T-helper 1 cell treated with Interleukin-12 subunit alpha and Interleukin-12 subunit beta and Interleukin-4 antibody, amounts not matched to agents 30 μg/mL and 1 μg/mL, for 36 hours (primary cell): Measurements from ENCODE around the gene ATP2A1.

Experiments used
- H3K27ac Mint-ChIP-seq: one replicate; pipeline ENCODE4 v1.8.0; 2021; ENCODE audit warnings: mild to moderate bottlenecking, mixed read lengths
- H3K27me3 Mint-ChIP-seq: one replicate; pipeline ENCODE4 v1.8.0; 2021; ENCODE audit warnings: low read depth, mixed read lengths
- H3K36me3 Mint-ChIP-seq: one replicate; pipeline ENCODE4 v1.8.0; 2021; ENCODE audit warnings: low read depth, mixed read lengths
- H3K4me1 Mint-ChIP-seq: one replicate; pipeline ENCODE4 v1.8.0; 2021; ENCODE audit warnings: low read depth, mixed read lengths
- H3K4me3 Mint-ChIP-seq: one replicate; pipeline ENCODE4 v1.8.0; 2021; ENCODE audit warnings: mild to moderate bottlenecking, moderate library complexity, mixed read lengths
- H3K9me3 Mint-ChIP-seq: one replicate; pipeline ENCODE4 v1.8.0; 2021; ENCODE audit warnings: mixed read lengths

Gene ATP2A1

GRCh38 chr16:28878083-28878926 lies at the start of gene ATP2A1:
Gene ATP2A1 (plus strand): TSS chr16:28878488. CDS start chr16:28878672, 184 bp downstream.
- no peaks in the 10 kb centered on the region for H3K36me3 Mint-ChIP-seq
- H3K27me3 Mint-ChIP-seq = peaks cover 6% of the 10 kb centered on the region
- H3K4me1 Mint-ChIP-seq = peaks cover 14% of the 10 kb centered on the region
- peak within 1 kb of the TSS; percentile 89 for H3K4me3 Mint-ChIP-seq
- no peaks in the 10 kb centered on the region for H3K9me3 Mint-ChIP-seq
- peak within 1 kb of the TSS; percentile 8 for H3K27ac Mint-ChIP-seq

- no peaks in the 10 kb centered on the region for H3K27me3 Mint-ChIP-seq
- H3K9me3 Mint-ChIP-seq = no peaks in the 10 kb centered on the region
- H3K4me3 Mint-ChIP-seq = no peak overlapping the region
- H3K27ac Mint-ChIP-seq = no peak overlapping the region
- H3K4me1 Mint-ChIP-seq = peaks cover 32% of the 10 kb centered on the region
- H3K36me3 Mint-ChIP-seq = peaks cover 81% of the 10 kb centered on the region
Measured at GRCh38 chr16:28829747-28830146, 48.5 kb upstream of the ATP2A1 start.

GRCh38 chr16:28830531-28830930 lies 47.8 kb upstream of the ATP2A1 start:
- peaks cover 80% of the 10 kb centered on the region for H3K36me3 Mint-ChIP-seq

GRCh38 chr16:28834349-28834748 lies 43.9 kb upstream of the ATP2A1 start:
- H3K27me3 Mint-ChIP-seq = no peaks in the 10 kb centered on the region
- peaks cover 62% of the 10 kb centered on the region for H3K36me3 Mint-ChIP-seq
- no peak overlapping the region for H3K27ac Mint-ChIP-seq
- H3K4me1 Mint-ChIP-seq = peaks cover 16% of the 10 kb centered on the region
- no peaks in the 10 kb centered on the region for H3K9me3 Mint-ChIP-seq
- no peak overlapping the region for H3K4me3 Mint-ChIP-seq

More at GRCh38 chr16:28830531-28830930, 47.8 kb upstream of the ATP2A1 start:
- Mint-ChIP-seq H3K4me1 (peaks cover 28% of the 10 kb centered on the region), H3K9me3 (no peaks in the 10 kb centered on the region), H3K4me3 (no peak overlapping the region), H3K27me3 (no peaks in the 10 kb centered on the region), H3K27ac (no peak overlapping the region)

GRCh38 chr16:28834873-28835863 lies 43.1 kb upstream of the ATP2A1 start:
- no peak overlapping the region for H3K4me3 Mint-ChIP-seq
- H3K9me3 Mint-ChIP-seq = no peaks in the 10 kb centered on the region
- no peak overlapping the region for H3K27ac Mint-ChIP-seq
- H3K4me1 Mint-ChIP-seq = peaks cover 14% of the 10 kb centered on the region
- H3K27me3 Mint-ChIP-seq = no peaks in the 10 kb centered on the region
- peaks cover 54% of the 10 kb centered on the region for H3K36me3 Mint-ChIP-seq

- peaks cover 45% of the 10 kb centered on the region for H3K36me3 Mint-ChIP-seq
Measured at GRCh38 chr16:28835864-28836760, 42.2 kb upstream of the ATP2A1 start.

GRCh38 chr16:28836761-28837064 lies 41.6 kb upstream of the ATP2A1 start:
- Mint-ChIP-seq H3K9me3 (no peaks in the 10 kb centered on the region), H3K27ac (no peak overlapping the region), H3K4me3 (no peak overlapping the region), H3K27me3 (no peaks in the 10 kb centered on the region), H3K4me1 (peaks cover 9% of the 10 kb centered on the region), H3K36me3 (peaks cover 45% of the 10 kb centered on the region)

More at GRCh38 chr16:28835864-28836760, 42.2 kb upstream of the ATP2A1 start:
- H3K27me3 Mint-ChIP-seq = no peaks in the 10 kb centered on the region
- no peak overlapping the region for H3K27ac Mint-ChIP-seq
- no peaks in the 10 kb centered on the region for H3K9me3 Mint-ChIP-seq
- H3K4me1 Mint-ChIP-seq = peaks cover 10% of the 10 kb centered on the region
- no peak overlapping the region for H3K4me3 Mint-ChIP-seq

GRCh38 chr16:28837672-28838557 lies 40.4 kb upstream of the ATP2A1 start:
- H3K27ac Mint-ChIP-seq = peak overlapping the region; percentile 42
- peaks cover 39% of the 10 kb centered on the region for H3K36me3 Mint-ChIP-seq
- H3K4me3 Mint-ChIP-seq = no peak overlapping the region
- H3K9me3 Mint-ChIP-seq = no peaks in the 10 kb centered on the region
- no peaks in the 10 kb centered on the region for H3K27me3 Mint-ChIP-seq
- peaks cover 7% of the 10 kb centered on the region for H3K4me1 Mint-ChIP-seq

GRCh38 chr16:28838558-28838918 lies 39.8 kb upstream of the ATP2A1 start:
- Mint-ChIP-seq H3K9me3 (no peaks in the 10 kb centered on the region), H3K4me3 (no peak overlapping the region), H3K27me3 (no peaks in the 10 kb centered on the region), H3K4me1 (peaks cover 7% of the 10 kb centered on the region), H3K27ac (no peak overlapping the region), H3K36me3 (peaks cover 38% of the 10 kb centered on the region)

GRCh38 chr16:28839004-28839639 lies 39.2 kb upstream of the ATP2A1 start:
- H3K4me3 Mint-ChIP-seq = no peak overlapping the region
- H3K36me3 Mint-ChIP-seq = peaks cover 36% of the 10 kb centered on the region
- H3K9me3 Mint-ChIP-seq = no peaks in the 10 kb centered on the region
- peak overlapping the region; percentile 36 for H3K27ac Mint-ChIP-seq
- peaks cover 7% of the 10 kb centered on the region for H3K4me1 Mint-ChIP-seq
- H3K27me3 Mint-ChIP-seq = no peaks in the 10 kb centered on the region

GRCh38 chr16:28839899-28840298 lies 38.4 kb upstream of the ATP2A1 start:
- H3K4me3 Mint-ChIP-seq = no peak overlapping the region
- H3K4me1 Mint-ChIP-seq = peaks cover 9% of the 10 kb centered on the region
- no peak overlapping the region for H3K27ac Mint-ChIP-seq
- no peaks in the 10 kb centered on the region for H3K27me3 Mint-ChIP-seq
- H3K36me3 Mint-ChIP-seq = peaks cover 36% of the 10 kb centered on the region
- H3K9me3 Mint-ChIP-seq = no peaks in the 10 kb centered on the region

- Mint-ChIP-seq H3K4me3 (no peak overlapping the region), H3K4me1 (peaks cover 25% of the 10 kb centered on the region), H3K27ac (peak overlapping the region; percentile 58), H3K27me3 (no peaks in the 10 kb centered on the region), H3K9me3 (no peaks in the 10 kb centered on the region), H3K36me3 (peaks cover 36% of the 10 kb centered on the region)
Measured at GRCh38 chr16:28842696-28843095, 35.6 kb upstream of the ATP2A1 start.

GRCh38 chr16:28843766-28844165 lies 34.5 kb upstream of the ATP2A1 start:
- Mint-ChIP-seq H3K27me3 (no peaks in the 10 kb centered on the region), H3K27ac (no peak overlapping the region), H3K9me3 (no peaks in the 10 kb centered on the region), H3K4me1 (peaks cover 24% of the 10 kb centered on the region), H3K4me3 (no peak overlapping the region), H3K36me3 (peaks cover 27% of the 10 kb centered on the region)
